Left ventricle myocardium superior (tissue), 1 donor: Measurements from ENCODE around the gene VAV2. TPM values are rescaled to one million over a fixed set of nuclear protein-coding genes. Genes with fewer than 3 reads are reported as not detected.

Experiments
- ATAC-seq: fragments of 200-7000 bp; cut with Tn5 transposase; one replicate; pipeline ENCODE4 v1.9.1; 2020; ENCODE audit warnings: mild to moderate bottlenecking, moderate library complexity
- DNase-seq: peaks from one replicate; pipeline ENCODE4 v3.0.0-alpha.2; 2020
- intact Hi-C: fragments of 100-400 bp; cut with micrococcal nuclease; formaldehyde crosslinking; loops from one replicate; pipeline ENCODE4 v1.11.0; 2022
- total RNA-seq: library from RNA; stranded (reverse); fragmentation: NEBNext Ultra II Directional; extraction: Animal tissue kit (Norgen Biotek cat#: 25700); gene quantifications from one replicate; pipeline ENCODE4 v1.2.1, GENCODE V29; 2021
- donor health status: DM: no; HTN: yes; CAD: no; lungs with severe emphysema.

Gene VAV2
- total RNA-seq, 1 donor from 2014 or later, result 6.1 TPM

DNA sequence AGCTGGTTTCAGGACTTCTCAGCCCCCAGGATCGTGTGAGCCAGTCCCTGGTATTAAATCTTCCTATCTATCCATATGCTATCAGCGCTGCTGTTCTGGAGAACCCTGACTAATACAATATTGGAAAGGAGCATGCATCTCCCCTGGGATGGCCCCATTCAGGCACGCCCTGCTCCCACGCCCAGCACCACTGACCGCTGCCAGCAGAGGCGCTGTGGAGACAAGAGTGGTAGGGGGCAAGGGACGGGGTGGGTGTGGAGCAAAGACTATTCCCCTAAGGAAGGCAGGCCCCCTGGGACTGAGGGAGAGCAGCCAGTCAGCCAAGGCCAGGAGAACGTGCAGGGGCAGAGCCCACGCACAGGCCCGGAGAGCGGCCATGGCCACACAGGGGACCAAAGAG lies 116.0 kb downstream of the VAV2 start:
- intact Hi-C loops, result no loop called here
- DNase-seq (no peak), ATAC-seq (peak; percentile 17)

DNA sequence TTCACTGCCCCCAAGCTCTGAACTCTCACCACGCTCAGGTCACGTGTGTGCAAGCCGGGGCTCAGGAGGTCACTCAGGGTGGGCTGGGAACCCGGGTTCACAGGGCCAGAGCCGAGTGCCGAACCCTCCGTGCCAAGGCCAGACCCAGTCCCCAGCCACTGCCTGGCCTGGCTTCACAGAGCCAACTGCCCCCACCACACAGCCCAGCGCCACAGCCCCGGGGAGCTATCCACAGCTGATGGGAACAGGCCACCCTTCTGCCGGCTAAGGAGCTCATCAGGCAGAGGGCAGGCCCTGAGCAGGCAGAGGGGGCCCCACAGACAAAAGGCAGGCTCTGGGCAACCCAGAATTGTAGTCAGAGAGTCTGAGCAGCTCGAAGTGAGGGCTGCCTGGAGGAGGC lies 117.0 kb downstream of the VAV2 start:
- intact Hi-C loops, result no loop called here
- DNase-seq, result no peak
- ATAC-seq, result no peak

DNA sequence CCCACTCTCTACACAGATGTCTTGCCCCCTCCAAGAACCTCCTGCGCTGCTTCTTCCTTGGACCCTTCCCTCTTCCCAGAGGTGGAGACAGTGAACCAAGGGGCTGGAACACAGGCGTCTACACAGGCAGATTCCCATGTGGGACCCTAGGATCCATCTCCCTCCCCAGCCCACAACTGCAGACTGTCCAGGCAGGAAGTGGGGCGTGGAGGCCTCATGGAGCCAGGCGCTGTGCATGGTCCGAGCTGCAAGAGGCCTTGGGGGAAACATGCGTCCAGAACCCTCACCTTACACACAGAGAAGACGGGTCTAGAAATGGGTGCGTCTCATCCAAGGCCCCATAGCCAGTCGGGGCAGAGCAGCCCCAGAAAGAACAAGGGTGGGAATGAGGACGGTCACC lies 117.5 kb downstream of the VAV2 start:
- intact Hi-C loops, result no loop called here
- DNase-seq, result no peak
- no peak for ATAC-seq

DNA sequence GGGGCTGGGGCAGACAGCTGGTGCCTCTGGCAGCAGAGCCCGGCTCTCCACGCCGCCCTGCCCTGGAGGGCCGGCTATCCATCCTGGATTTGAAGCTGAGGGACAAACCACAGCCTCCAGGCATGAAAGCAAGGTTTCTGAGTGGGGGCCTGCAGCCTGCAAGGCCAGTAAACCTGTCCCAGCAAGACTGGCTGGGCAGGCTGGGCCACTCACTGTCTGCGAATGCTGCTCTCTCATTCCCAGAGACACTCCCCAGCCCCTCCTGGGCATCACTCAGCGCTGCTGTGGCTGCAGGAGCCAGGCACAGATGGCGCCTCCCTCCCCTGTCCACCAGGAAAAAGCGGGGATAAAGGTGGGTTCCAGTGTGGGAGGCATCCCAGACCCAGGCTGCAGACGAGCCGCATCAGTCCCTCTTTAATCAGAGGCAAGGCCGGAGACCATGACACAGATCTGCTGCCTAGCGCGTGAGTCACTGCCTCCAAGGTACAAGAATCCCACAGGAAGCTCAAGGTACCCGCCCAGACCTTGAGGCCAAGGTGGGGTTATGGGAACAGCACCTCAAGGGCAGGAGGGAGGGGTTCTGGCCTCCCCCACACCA lies 118.0 kb downstream of the VAV2 start:
- DNase-seq (no peak), ATAC-seq (no peak)
- intact Hi-C loops, result no loop called here

DNA sequence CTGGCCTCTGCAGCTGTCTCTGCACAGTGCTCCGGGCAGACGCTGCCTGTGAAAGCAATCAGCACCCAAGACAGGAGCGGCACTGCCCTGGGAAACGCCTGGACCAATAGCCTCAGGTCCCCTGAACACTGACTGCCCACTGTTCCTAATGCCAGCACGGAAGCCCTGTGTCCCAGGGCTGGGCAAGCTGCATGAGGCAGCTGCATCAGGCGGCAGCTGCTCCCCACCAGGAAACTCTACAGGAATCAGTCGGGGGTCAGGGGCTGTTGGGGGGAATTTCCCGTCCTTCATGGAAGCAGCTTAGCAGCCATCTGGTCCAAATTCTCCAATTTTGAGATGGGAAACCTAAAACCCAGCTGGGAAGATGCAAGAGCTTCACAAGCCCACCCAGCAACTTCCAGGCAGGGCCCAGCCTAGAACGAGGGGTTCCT lies 118.6 kb downstream of the VAV2 start:
- no peak for ATAC-seq
- no peak for DNase-seq
- intact Hi-C loops, result no loop called here

DNA sequence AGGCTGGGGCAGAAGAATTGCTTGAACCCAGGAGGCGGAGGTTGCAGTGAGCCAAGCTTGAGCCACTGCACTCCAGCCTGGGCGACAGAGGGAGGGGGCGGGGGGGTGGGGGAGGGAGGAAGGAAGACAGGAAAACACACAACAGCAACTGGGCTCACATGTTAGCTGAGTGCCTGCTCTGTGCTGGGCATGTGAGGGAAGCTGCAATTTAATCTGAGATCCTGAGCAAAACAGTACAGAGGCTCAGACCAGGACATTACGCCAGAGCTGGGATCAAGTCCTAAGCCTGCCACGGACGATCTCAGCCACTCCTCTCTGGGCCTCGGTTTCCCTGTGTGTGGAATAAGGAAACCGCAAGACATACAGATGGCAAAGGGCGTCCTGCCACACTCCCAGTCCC lies 119.1 kb downstream of the VAV2 start:
- ATAC-seq (no peak), DNase-seq (no peak)

DNA sequence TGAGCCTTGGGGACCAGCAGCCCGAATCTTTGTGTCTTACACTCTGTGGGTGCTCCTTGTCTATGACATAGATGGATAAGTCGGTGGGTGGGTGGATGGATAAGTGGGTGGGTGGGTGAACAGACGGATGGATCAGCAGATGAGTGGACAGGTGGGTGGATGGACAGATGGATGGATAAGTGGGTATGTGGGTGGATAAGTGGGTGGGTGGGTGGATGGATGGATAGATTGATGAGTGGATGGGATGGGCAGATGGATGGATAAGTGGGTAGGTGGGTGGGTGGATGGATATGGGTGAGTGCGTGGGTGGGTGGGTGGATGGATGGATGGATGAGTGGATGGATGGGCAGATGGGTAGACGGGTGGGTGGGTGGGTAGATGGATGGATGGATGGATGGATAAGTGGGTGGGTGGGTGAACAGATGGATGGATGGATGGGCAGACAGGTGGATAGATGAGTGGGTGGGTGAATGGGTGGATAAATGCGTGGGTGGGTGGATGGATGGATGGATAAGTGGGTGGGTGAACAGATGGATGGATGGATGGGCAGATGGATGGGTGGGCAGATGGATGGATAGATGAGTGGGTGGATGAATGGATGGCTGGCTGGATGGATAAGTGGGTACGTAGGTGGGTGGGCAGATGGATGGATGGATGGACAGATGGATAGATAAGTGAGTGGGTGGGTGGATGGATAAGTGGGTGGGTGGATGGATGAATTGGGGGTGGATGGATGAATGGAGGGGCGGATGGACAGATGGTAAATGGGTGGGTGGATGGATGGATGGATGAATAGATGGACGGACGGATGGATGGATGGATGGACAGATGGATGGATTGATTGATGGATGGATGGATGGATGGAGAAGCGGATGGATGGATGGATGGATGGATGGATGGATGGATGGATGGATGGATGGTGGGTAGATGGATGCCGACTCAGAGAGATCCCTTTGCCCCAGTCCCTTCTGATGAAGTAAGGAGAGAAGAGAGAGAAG lies 121.2 kb downstream of the VAV2 start:
- DNase-seq, result no peak
- intact Hi-C loops, result no loop called here
- ATAC-seq, result no peak

More for the DNA sequence above, 119.1 kb downstream of the VAV2 start:
- intact Hi-C loops, result no loop called here

DNA sequence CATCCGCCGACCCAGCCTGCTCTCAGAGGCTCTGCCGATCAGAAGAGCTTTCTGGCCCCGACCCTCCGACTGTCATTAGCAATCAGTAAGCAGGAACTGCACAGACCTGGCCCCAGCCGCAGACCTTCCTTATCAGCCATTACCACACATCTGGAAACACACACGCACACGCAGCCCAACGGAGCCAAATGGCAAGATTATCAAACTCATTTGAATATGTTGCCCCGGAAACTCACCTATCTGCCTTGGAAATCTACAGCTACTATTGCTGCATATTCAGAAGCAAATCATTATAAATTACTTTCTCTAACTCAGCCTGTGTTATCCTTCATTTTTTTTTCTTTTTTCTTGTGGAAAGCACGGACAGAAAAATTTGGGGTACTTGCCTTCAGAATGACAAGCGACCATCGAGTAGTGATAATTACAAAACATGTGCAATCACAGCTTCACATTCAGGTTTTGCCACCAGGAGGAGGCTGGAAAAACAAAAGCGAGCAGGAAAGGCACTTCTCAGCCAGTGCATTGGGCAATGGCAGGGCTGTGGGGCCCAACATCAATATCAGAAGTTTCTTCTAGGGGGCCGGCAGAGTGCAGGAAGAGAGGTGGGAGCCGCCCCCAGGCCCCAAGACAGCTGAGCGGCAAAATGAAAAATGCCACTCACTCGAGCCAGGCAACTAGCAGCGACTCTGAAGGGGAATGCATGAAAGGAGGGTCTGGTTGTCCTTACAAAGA lies 122.3 kb downstream of the VAV2 start:
- no peak for ATAC-seq
- intact Hi-C loops, result no loop called here

DNA sequence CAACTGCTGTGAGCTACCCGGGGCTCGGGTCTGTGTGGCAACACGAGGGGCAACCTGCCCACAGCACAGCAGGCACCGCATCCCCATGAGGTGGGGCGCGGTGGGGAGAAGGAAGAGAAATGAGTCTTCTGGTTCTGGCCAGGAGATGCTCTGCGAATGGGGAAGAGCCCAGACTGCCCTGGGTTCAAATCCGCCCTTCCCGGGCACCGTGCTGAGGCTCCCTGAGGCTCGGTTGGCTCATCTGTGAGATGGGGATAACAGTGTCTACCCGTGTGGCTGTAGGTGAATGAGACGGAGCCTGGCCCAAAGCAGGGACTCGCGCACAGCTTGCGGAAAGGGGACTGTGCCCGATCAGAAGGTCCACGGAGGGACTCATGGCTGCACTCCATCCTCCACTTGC lies 123.9 kb downstream of the VAV2 start:
- intact Hi-C loops, result no loop called here
- no peak for DNase-seq
- ATAC-seq, result no peak

More for the DNA sequence above, 122.3 kb downstream of the VAV2 start:
- DNase-seq, result no peak

DNA sequence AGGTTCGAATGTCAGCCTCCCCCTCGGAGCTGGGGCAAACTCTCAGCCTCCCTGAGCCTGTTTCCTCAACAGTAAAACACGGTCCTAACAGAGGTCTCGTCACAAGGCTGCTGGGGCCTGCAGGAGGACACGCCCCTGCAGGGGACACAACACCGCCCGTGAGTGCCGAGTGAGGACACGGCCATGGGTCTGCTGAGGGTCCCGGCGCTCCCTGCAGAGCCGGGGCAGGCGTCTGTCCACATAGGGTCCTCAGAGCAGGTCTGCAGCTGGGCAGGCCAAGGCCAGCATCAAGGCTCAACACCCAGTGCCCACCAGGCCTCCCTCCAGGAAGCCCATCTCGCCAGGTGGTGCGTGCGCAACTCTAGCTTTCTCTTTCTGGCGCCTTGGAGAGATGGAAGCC lies 125.2 kb downstream of the VAV2 start:
- intact Hi-C loops, result no loop called here
- ATAC-seq (no peak), DNase-seq (no peak)

DNA sequence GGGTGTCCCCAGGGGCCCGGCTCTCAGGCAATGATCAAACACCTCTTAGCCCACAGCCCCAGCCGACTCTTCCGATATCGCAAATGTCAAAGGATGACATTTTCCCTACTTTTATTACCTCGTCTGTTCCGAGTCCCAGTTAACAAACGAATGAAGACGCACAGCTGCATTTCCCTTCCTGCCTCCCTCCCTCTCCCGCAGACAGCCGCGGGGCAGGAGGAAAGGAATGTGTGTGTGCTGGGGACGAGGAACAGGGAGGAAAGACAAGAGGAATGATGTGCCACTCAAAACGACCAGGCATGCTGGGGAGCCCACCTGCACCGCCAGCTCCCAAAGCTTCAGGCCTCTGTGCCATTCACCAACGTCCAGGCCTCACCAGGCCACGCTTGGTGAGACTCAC lies 128.1 kb downstream of the VAV2 start:
- intact Hi-C loops, result no loop called here
- DNase-seq (no peak), ATAC-seq (no peak)

DNA sequence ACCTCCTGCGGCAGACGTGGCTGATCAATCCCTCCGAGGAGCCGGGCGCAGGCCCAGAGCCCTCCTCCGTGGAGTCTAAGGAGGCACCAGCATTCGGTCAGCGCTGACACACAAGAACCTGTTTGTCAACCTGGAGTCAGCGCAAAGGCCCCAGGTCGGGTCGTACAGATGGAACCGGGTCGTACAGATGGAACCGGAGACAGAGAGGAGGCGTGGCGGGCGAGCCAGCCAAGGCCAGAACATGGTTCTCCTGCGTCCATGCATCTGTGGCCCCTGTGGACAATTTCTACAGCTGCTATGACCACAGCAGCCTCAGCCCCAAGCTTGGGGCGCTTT lies 128.9 kb downstream of the VAV2 start:
- ATAC-seq (no peak), DNase-seq (no peak)
- intact Hi-C loops, result no loop called here

DNA sequence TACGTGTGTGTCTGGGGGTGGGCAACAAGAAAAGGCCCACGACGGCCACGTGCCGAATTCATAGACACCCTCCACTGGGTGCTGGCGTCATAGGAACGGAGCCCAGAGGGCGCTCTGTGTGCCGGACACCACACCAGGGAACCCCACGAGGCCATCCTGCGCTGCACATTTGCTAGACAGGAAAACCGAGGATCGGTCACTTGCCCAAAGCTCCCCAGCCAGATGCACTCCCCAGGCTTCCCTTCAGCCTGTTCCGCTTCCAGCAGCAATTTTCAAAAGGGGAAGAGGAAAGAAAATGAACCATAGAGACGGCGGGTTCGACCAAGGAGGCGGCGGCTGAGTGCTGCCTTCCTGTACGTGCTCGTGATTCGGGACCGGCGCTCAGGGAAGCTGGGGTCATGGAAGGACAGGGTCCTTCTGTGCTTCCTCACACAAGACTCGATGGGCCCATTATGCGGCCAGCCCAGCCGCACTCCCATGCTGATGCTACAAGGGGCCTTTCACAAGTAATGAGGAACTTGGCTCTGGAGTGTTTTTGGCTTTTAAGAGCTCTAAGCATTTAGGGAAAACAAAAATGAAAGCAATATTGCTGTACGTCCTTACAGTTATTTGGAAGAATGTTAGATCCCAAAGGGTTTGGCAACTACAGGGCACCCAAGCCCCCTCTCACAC lies 129.4 kb downstream of the VAV2 start:
- DNase-seq (peak; percentile 70), ATAC-seq (peak; percentile 73)
- intact Hi-C loops, result no loop called here

DNA sequence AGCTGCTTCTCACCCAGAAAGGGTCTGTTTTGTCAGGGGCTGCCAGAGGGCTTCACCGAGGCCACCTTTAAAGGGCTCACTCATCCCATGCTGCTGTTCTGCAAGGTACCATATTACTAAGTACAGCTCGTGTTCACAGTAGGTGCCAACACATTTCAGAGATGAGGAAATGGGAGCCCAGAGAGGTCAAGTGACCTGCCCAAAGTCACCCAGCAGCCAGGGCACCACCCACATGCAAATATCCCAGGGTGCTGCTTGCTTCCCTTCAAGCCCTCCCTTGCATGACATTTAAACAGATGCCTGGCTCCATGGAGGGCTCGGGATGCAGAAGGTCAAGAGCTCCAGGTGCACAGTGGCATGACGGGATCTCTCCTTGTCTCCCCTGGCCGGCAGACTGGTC lies 130.4 kb downstream of the VAV2 start:
- intact Hi-C loops, result no loop called here
- no peak for DNase-seq
- ATAC-seq, result no peak

DNA sequence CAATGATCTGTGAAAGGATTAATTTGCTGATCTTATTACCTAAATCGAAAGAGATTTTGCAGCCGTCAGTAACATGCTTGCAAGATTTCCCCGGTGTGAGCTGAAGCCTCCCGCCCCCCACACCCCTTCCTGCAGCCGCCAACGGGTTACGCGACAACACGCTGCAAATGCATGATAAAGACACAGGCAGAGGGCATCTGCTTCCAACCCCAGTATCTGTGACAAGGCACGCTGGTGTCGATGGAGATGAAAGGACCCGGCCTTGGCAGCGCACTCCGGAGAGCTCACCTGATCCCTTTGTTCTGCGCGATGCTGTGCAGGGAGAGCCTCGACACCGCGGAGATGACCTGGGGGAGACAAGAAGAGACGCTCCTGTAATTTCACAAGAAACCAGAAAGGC lies 131.0 kb downstream of the VAV2 start:
- intact Hi-C loops, result no loop called here
- no peak for ATAC-seq
- DNase-seq, result no peak

DNA sequence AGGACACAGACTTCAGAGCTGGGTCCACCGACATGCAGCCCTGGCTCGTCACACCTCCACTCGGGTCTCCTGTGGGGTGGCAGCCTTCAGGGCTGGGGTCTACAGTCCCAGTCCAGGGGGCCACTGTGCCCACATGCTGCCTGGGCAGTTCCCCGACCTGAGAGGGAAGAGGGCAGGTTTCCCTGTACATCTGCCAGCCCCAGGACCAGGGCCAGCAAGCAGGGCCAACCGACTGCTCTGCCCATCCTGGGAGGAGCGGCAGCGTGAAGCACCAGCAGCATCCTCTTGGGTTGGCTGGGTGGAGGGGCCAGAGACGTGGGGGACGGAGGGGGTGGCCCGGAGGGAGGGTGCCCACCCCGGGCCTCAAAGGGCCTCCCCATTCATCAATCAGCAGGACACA lies 133.4 kb downstream of the VAV2 start:
- DNase-seq (no peak), ATAC-seq (no peak)
- intact Hi-C loops, result no loop called here

DNA sequence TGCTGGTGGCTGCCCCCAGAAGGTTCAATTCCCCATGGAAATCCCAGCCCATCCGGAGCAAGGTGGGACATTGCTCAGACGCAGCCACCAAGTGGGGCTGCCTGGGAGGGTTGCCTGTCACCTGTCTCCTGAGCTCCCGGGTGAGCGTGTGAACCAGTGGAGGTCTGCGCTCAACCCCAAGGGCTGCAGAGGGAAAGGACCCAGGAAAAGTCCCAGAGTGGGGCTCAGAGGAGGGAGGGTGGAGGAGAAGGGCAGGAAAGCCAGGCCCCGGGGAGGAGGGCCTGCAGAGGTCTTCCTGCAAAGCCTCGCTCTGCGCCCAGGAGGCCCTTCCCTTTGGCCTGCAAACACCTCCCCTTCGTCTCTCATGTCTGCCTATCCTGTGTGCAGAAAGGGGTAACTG lies 134.5 kb downstream of the VAV2 start:
- ATAC-seq (no peak), DNase-seq (no peak)
- intact Hi-C loops, result no loop called here

DNA sequence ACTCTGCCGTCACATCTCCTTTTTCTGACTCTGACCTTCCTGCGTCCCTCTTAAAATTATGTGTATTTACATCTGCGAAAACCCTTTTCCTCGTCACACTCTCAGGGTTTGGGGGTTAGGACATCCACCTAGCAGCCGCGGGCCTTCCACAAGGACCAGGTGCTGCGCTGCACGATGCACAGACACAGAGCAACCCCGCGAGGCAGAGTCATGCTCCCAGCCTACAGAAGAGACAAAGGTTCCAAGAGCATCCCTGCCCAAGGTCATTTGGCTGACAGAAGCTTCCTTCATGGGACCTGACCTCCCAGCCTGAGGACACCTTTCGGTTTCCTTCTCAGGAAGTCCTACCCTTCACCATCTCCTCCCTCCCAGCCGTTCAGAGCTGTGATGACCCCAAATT lies 135.3 kb downstream of the VAV2 start:
- DNase-seq (no peak), ATAC-seq (no peak)
- intact Hi-C loops, result no loop called here

DNA sequence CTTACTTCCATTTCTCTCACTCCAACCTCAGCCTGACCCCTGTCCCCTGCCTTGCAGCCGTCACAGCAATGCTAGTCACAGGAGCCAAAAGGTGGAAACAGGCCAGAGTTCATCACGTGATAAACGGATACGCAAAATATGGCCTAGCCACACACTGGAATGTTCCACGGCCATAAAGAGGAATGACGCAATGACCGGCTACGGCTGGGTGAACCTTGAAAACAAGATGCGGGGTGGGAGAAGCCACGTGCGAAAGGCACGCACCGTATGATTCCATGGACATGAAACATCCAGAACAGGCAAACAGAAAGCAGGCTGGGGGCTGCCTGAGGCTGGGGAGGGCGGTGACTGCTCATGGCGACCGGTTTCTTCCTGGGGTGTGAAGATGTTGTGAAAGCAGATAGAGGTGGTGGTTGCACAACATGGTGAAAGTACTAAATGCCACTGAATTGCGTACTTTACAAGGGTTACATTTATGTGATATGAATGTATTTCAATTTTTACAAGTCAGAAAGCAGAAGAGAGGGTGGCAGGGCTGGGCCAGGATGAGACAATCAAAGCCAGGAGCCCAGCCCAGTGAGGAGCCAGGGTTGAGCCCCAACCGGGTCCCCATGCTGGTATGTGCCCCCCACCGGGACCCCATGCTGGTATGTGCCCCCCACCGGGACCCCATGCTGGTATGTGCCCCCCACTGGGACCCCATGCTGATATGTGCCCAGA lies 136.2 kb downstream of the VAV2 start:
- ATAC-seq (peak; percentile 61), DNase-seq (no peak)

More for the DNA sequence above, 136.2 kb downstream of the VAV2 start:
- intact Hi-C loops, result no loop called here
